ENCODE measurements around the gene DPP3. TPM values are rescaled to one million over a fixed set of nuclear protein-coding genes. Genes with fewer than 3 reads are reported as not detected.
A peak's percentile ranks its signal among the peaks of the same experiment; 100 is the strongest.

DPP3 gene
- total and polyA plus RNA-seq, 2 of the 4 experiments (the other 2 are of a cell fraction), result 51.8 to 66.3 TPM

DNA sequence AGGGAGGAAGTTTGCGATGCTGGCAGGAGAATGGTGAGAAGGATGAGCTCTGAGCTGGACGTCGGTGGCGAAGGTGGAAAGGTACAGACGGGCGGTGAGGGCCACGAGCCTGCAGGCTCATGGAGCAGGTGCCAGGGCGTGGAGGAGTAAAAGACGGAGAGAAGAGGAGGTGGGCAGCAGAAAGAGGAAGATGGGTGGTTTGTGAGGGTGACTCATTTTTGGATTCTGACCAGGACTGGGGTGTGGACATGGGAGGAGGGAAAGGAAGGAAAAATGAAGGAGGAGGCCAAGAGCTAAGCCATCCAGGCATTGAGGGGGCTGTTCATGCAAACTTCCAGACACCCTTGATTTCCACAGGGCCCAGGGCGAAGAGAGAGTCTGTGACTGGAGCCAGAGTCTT lies 62.1 kb downstream of the DPP3 start:
- Histone ChIP-seq H3K4me1 (ENCODE audit: control insufficient read depth, insufficient read depth, low read length) (peaks cover 6% of the 10 kb centered on the region), H3K27ac (ENCODE audit: insufficient read depth, low read length) (no peak overlapping the region), H2AFZ (replicated peaks; ENCODE audit: low read length, poor library complexity) (peak overlapping the region; percentile 46), H2BK20ac (ENCODE audit: low read depth, low read length) (no peak overlapping the region), H3K56ac (ENCODE audit: extremely low read depth, insufficient read depth, low read length) (no peak overlapping the region), H3K14ac (replicated peaks; ENCODE audit: low read depth, low read length) (no peak overlapping the region), H3K36me3 (ENCODE audit: control insufficient read depth, insufficient read depth, low read length) (peaks cover 23% of the 10 kb centered on the region; the same call in 1 of the 2 replicates), H3K23ac (ENCODE audit: low read depth, low read length) (no peak overlapping the region), H3K4me3 (ENCODE audit: insufficient read depth, low read depth, low read length) (no peak overlapping the region), H3K79me1 (ENCODE audit: low read depth in 1 of 2, low read length in 2 of 2) (peaks cover 3 to 19% of the 10 kb centered on the region in 2 experiments; a peak in 2 of 4 replicates), H3K4ac (ENCODE audit: low read depth, low read length) (peak overlapping the region; percentile 17; the same call in 1 of the 2 replicates), H4K91ac (ENCODE audit: insufficient read depth, low read depth, low read length) (no peak overlapping the region), H3K9me1 (ENCODE audit: insufficient read depth, low read length) (peaks cover 5% of the 10 kb centered on the region; the same call in 1 of the 2 replicates), H3K27me3 (ENCODE audit: control insufficient read depth, insufficient read depth, low read length) (peaks cover 7% of the 10 kb centered on the region; the same call in 1 of the 2 replicates), H2BK120ac (ENCODE audit: low read depth, low read length) (no peak overlapping the region), H2AK9ac (replicated peaks; ENCODE audit: low read depth, low read length, poor library complexity) (peak overlapping the region; percentile 0), H2BK5ac (ENCODE audit: low read depth, low read length, poor library complexity, severe bottlenecking) (no peak overlapping the region), H4K20me1 (ENCODE audit: insufficient read depth, low read length) (peaks cover 4% of the 10 kb centered on the region; the same call in 1 of the 2 replicates), H4K8ac (ENCODE audit: low read depth in 2 of 2, low read length in 2 of 2) (no peak overlapping the region), H2AK5ac (ENCODE audit: low read depth, low read length) (no peak overlapping the region), H3K9ac (ENCODE audit: low read depth, low read length) (no peak overlapping the region), H3K9me3 (ENCODE audit: control insufficient read depth, insufficient read depth, low read length) (no peaks in the 10 kb centered on the region), H2BK15ac (ENCODE audit: low read depth, low read length) (no peak overlapping the region), H3K18ac (ENCODE audit: low read depth, low read length) (no peak overlapping the region), H4K5ac (ENCODE audit: low read depth, low read length) (no peak overlapping the region), H3K4me2 (ENCODE audit: low read depth, low read length) (no peak overlapping the region)
- in situ Hi-C loops (cut with MboI; ENCODE audit: low sequenced_read_pairs), result no loop called here
- DNase-seq, result peak; percentile 34
- WGBS, 2 experiments (ENCODE audit: extremely low coverage in 2 of 2, insufficient read length in 1 of 2), result 84% methylated on average over 7 of the region's 10 CpGs; no CpG with 5 or more reads in 1 of the 2 experiments
- CTCF ChIA-PET, result no interaction called here
- dilution Hi-C loops (cut with HindIII; ENCODE audit: low sequenced_read_pairs, unreplicated experiment), result no loop called here
- no peak for ATAC-seq (ENCODE audit: low read depth)
- intact Hi-C loops (cut with micrococcal nuclease), result no loop called here
- BruUV-seq (replicated peaks), result no TSS peak
- TF ChIP-seq MAFK (IDR thresholded peaks at IDR 0.05; ENCODE audit: low read depth, low read length) (no peak), CTCF (conservative IDR thresholded peaks at IDR 0.05; ENCODE audit: low read depth, low read length) (no peak), CHD1 (IDR thresholded peaks at IDR 0.05; ENCODE audit: low read depth, low read length) (no peak), FOS (IDR thresholded peaks at IDR 0.05; ENCODE audit: low read depth, low read length) (no peak), BHLHE40 (IDR thresholded peaks at IDR 0.05; ENCODE audit: low read depth, low read length) (no peak), RFX5 (IDR thresholded peaks at IDR 0.05; ENCODE audit: low read depth, low read length) (no peak), SMC3 (IDR thresholded peaks at IDR 0.05; ENCODE audit: low read depth, low read length) (no peak), CEBPB (IDR thresholded peaks at IDR 0.05; ENCODE audit: low read depth, low read length) (no peak)
- TF ChIP-seq, protein P1, sequence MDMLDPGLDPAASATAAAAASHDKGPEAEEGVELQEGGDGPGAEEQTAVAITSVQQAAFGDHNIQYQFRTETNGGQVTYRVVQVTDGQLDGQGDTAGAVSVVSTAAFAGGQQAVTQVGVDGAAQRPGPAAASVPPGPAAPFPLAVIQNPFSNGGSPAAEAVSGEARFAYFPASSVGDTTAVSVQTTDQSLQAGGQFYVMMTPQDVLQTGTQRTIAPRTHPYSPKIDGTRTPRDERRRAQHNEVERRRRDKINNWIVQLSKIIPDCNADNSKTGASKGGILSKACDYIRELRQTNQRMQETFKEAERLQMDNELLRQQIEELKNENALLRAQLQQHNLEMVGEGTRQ (IDR thresholded peaks at IDR 0.05; ENCODE audit: low read depth, low read length), result no peak
- POLR2A ChIA-PET (ENCODE audit: unreplicated experiment), result interaction anchor here (0.6 kb wide), 1 partner anchor 26 kb away, joined by 3 read pairs; no protein-coding TSS in a partner anchor

All from IMR-90 (cell line).